Peyer's patch (tissue), 4 donors: ENCODE results near the gene ZNF385A. TPM values are rescaled to one million over a fixed set of nuclear protein-coding genes. Genes with fewer than 3 reads are reported as not detected.
A peak's percentile ranks its signal among the peaks of the same experiment; 100 is the strongest.

Source experiments
- DNase-seq, 3 donors: peaks; one replicate each; pipeline ENCODE4 v3.0.0-alpha.2; 2017 to 2019
- H3K27ac ChIP-seq, 4 donors: fragments of 200-600 bp; sonication (generic); one replicate each; pipeline ENCODE4 v1.5.1; 2016 to 2019
- H3K27me3 ChIP-seq, 2 donors: fragments of 200-600 bp; sonication (generic); one replicate each; pipeline ENCODE4 v1.5.1; 2019
- H3K36me3 ChIP-seq, 3 donors: fragments of 200-600 bp; sonication (generic); one replicate each; pipeline ENCODE4 v1.5.1; 2016 to 2019
- H3K4me1 ChIP-seq, 4 donors: fragments of 200-600 bp; sonication (generic); one replicate each; pipeline ENCODE4 v1.5.1; 2016 to 2019
- H3K4me3 ChIP-seq, 4 donors: fragments of 200-600 bp; sonication (generic); 1 replicate in 3 of 4; 2 replicates in 1 of 4; pipeline ENCODE4 v1.5.1; 2016 to 2019; ENCODE audit warnings: mild to moderate bottlenecking in 1 of 4
- H3K9me3 ChIP-seq, 4 donors: fragments of 200-600 bp; sonication (generic); one replicate each; pipeline ENCODE4 v1.5.1; 2016 to 2019; ENCODE audit warnings: mild to moderate bottlenecking in 1 of 4
- CTCF ChIP-seq, 6 experiments: fragments of 450-650 bp in 4 of 6; fragments of 200-600 bp in 2 of 6; sonication (generic) in 1 of 6; IDR thresholded peaks; one replicate each; pipeline ENCODE4 v1.5.1; 2017 to 2019; ENCODE audit warnings: antibody characterized with exemption in 6 of 6, mild to moderate bottlenecking in 3 of 6, moderate library complexity in 1 of 6
- POLR2A ChIP-seq, 2 donors: fragments of 450-650 bp; IDR thresholded peaks; one replicate each; pipeline ENCODE4 v1.5.1; 2017; ENCODE audit warnings: antibody characterized with exemption in 2 of 2, mild to moderate bottlenecking in 2 of 2, moderate library complexity in 2 of 2
- total RNA-seq, 4 donors: library from RNA; depleted of rRNA; stranded (reverse); fragments of >200 nt; gene quantifications; one replicate each; pipeline ENCODE4 v1.1.0, GENCODE V29; 2016

ZNF385A gene
- total RNA-seq, 4 donors from 2014 or later: 7.3 to 28.1 (median 9.7) TPM

DNA sequence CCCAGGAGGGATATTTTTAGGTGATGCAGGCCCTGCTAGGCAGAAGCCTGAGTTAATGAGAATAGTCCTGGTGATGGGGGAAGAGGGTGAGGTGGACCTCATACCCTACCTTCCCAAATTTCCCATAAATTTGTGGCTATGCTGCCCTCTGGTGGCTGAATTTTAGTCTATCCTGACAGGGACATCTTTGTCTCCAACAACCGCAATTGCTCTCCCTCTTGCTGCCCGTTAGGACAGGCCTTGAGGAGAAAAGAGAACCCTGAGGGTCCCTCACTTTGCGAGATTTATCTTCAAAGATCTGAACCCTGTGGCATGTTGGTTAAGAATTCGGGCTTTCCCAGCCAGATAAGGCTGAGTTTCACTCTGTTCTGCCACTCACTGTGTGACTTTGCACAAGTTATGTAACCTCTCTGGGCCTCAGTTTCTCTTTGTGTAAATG lies 9.8 kb upstream of the ZNF385A start:
- Histone ChIP-seq H3K36me3 (peaks cover 0 to 49% (median 0%) of the 10 kb centered on the region in 3 donors), H3K4me3 (no peak overlapping the region), H3K27ac (no peak overlapping the region), H3K27me3 (no peaks in the 10 kb centered on the region), H3K9me3 (no peaks in the 10 kb centered on the region), H3K4me1 (peaks cover 0 to 11% (median 1%) of the 10 kb centered on the region in 4 donors)
- TF ChIP-seq CTCF (IDR thresholded peaks at IDR 0.05): peak in 5 of 6 experiments; percentile 47 to 72 (median 55)
- TF ChIP-seq POLR2A (IDR thresholded peaks at IDR 0.05): no peak
- peak in 2 of 3 donors; percentile 61 to 77 for DNase-seq

DNA sequence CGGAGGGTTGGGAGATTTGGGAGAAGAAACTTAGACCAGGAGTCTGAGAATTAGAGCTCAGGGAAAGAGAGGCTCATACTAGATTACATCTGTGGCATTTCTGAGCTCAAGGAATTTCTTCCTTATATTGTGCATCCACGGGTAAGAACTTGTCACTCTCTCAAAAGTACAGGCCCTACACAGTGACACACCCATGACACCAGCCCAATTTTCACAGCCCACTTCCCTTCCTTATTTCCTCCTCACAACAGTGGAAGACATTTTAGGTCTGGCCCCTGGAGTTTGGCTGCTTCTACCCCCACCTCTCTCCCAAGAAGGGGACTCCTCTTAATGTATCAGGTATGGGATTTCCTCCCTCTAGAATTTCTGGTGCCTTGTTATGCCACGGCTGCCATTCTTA lies 9.2 kb upstream of the ZNF385A start:
- no peaks in the 10 kb centered on the region for H3K9me3 ChIP-seq

DNA sequence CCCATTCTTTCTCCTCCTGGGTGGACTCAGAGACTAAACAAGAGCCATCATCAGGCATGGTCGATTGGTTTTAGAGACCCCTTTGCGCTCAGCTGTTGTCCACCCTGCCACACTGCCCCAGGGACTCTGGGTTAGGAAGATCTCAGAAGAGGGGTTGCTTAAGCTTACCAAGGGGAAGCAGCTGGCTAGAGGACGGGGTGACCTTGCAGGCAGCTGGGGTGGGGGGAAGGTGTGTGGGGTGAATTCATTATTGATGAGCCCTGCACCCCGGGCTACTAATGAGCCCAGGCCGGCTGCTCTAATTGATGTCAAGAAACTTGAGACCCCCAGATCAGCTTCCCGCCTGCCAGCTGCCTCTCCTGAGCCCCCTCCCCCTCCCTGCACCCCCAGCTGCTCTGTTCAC lies 8.7 kb upstream of the ZNF385A start:
- Histone ChIP-seq H3K4me3 (no peak overlapping the region), H3K36me3 (peaks cover 0 to 39% (median 0%) of the 10 kb centered on the region in 3 donors), H3K9me3 (no peaks in the 10 kb centered on the region), H3K4me1 (peaks cover 0 to 11% (median 1%) of the 10 kb centered on the region in 4 donors), H3K27me3 (no peaks in the 10 kb centered on the region), H3K27ac (no peak overlapping the region)
- no peak for DNase-seq
- TF ChIP-seq CTCF (IDR thresholded peaks at IDR 0.05) (no peak), POLR2A (IDR thresholded peaks at IDR 0.05) (no peak)

More for the DNA sequence above, 9.2 kb upstream of the ZNF385A start:
- H3K27ac ChIP-seq: no peak overlapping the region
- H3K4me1 ChIP-seq: peaks cover 0 to 11% (median 1%) of the 10 kb centered on the region in 4 donors
- DNase-seq: no peak
- TF ChIP-seq POLR2A (IDR thresholded peaks at IDR 0.05) (no peak), CTCF (IDR thresholded peaks at IDR 0.05) (no peak)
- no peaks in the 10 kb centered on the region for H3K27me3 ChIP-seq
- H3K36me3 ChIP-seq: peaks cover 0 to 45% (median 0%) of the 10 kb centered on the region in 3 donors
- no peak overlapping the region for H3K4me3 ChIP-seq

DNA sequence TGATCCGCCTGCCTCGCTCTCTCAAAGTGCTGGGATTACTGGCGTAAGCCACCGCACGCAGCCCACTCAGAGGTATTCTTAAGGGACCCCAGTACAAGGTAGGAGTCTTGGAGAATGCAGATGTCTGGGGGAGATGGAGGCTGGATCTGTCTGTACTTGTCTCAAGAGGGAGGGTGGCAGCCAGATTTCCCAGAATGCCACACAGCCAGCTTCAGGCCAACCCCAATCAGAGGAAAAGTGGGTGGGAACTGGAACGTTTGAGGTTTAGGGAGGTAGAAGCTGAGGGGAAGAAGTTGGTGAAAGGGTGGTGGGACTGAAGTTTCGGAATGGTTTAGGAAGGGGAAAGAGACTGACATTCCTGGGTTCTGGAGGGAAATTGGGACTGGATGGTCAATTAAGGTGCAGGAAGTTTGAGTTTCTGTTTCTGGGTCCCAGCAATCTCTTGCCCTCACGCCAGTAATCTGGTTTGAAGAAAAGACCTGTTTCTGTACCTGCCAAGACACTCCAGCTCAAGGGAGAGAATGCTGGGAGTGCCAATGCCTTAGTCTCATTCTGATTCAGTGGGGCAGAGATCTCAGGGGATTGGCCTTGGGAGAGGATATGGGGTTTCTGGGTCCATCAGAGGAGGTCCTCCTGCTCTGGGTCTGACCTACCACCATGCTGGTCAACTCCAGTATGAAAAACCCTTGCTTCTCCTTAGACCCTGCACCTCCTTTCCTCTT lies 8.1 kb upstream of the ZNF385A start:
- no peak for DNase-seq
- H3K4me3 ChIP-seq: no peak overlapping the region
- H3K27ac ChIP-seq: no peak overlapping the region

More for the DNA sequence above, 8.1 kb upstream of the ZNF385A start:
- peaks cover 0 to 34% (median 0%) of the 10 kb centered on the region in 3 donors for H3K36me3 ChIP-seq
- no peak for TF ChIP-seq POLR2A (IDR thresholded peaks at IDR 0.05)
- no peak for TF ChIP-seq CTCF (IDR thresholded peaks at IDR 0.05)
- peaks cover 0 to 12% (median 1%) of the 10 kb centered on the region in 4 donors for H3K4me1 ChIP-seq
- no peaks in the 10 kb centered on the region for H3K27me3 ChIP-seq
- H3K9me3 ChIP-seq: no peaks in the 10 kb centered on the region
